Naive B cell (primary cell): ENCODE results near the gene PUS7L. TPM values are rescaled to one million over a fixed set of nuclear protein-coding genes. Genes with fewer than 3 reads are reported as not detected.

Source experiments
- ATAC-seq, 2 donors: fragments of 150-1000 bp; cut with Tn5 transposase; 2 replicates each; pipeline ENCODE4 v1.10.0; 2021; ENCODE audit warnings: low read depth in 2 of 2, mild to moderate bottlenecking in 2 of 2, moderate library complexity in 2 of 2
- DNase-seq: peaks from one replicate; pipeline ENCODE4 v3.0.0; 2022
- H3K27ac Mint-ChIP-seq, 6 donors: one replicate each; pipeline ENCODE4 v1.8.0; 2020 to 2022; ENCODE audit warnings: mild to moderate bottlenecking in 6 of 6, mixed read lengths in 6 of 6, moderate library complexity in 5 of 6, inconsistent platforms in 2 of 6
- H3K27me3 Mint-ChIP-seq, 3 donors: one replicate each; pipeline ENCODE4 v1.8.0; 2021 to 2022; ENCODE audit warnings: mixed read lengths in 3 of 3, mild to moderate bottlenecking in 1 of 3
- H3K36me3 Mint-ChIP-seq, 2 donors: one replicate each; pipeline ENCODE4 v1.8.0; 2020 to 2022; ENCODE audit warnings: mixed read lengths in 2 of 2, inconsistent platforms in 1 of 2, mild to moderate bottlenecking in 1 of 2
- H3K4me1 Mint-ChIP-seq, 3 donors: one replicate each; pipeline ENCODE4 v1.8.0; 2020 to 2022; ENCODE audit warnings: mixed read lengths in 3 of 3, inconsistent platforms in 1 of 3, mild to moderate bottlenecking in 1 of 3, moderate library complexity in 1 of 3
- H3K4me3 Mint-ChIP-seq, 8 donors: one replicate each; pipeline ENCODE4 v1.8.0; 2020 to 2022; ENCODE audit warnings: mild to moderate bottlenecking in 8 of 8, mixed read lengths in 8 of 8, moderate library complexity in 8 of 8, inconsistent platforms in 2 of 8
- H3K9me3 Mint-ChIP-seq, 7 donors: one replicate each; pipeline ENCODE4 v1.8.0; 2020 to 2022; ENCODE audit warnings: mixed read lengths in 7 of 7, mild to moderate bottlenecking in 5 of 7, inconsistent platforms in 2 of 7, moderate library complexity in 1 of 7
- polyA plus RNA-seq, 6 donors: library from polyadenylated mRNA; unstranded; fragments of 300-500 nt; fragmentation: Illumina TruSeq; gene quantifications; one replicate each; pipeline ENCODE4 v1.2.3, GENCODE V29; 2021; ENCODE audit warnings: low read depth in 6 of 6

Gene PUS7L
- polyA plus RNA-seq, 6 donors from 2014 or later: 25.2 to 47.3 (median 34.7) TPM

DNA sequence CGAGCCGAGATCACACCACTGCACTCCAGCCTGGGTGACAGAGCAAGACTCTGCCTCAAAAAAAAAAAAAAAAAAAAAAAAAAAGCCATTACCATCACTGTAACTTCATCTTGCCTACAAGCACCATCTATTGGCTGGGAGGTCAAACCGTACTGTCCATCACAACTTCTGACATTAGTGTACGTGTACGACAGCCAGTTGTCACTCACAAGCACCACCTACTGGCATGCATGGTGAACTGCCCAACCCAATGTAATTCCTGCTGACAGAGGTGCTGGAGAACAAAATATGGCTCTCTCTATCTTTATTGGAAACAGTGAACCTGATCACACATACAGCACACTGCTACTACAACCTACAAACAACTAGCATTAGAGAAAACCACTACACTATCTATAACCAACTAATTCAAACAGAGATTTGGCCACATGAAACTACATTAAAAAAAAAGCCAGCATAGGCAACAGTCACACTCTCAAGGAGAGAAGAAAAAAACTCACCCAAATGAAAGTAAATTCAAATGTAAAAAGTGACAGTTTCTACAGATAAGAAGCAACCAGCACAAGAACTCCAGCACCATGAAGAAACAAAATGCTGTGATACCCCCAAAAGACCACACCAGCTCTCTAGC lies 82.3 kb downstream of the PUS7L start:
- ATAC-seq (no peak), DNase-seq (no peak)
- Mint-ChIP-seq H3K9me3 (peaks cover 0 to 18% (median 5%) of the 10 kb centered on the region in 7 donors), H3K27ac (no peak overlapping the region), H3K36me3 (no peaks in the 10 kb centered on the region), H3K4me3 (no peak overlapping the region), H3K27me3 (peaks cover 13 to 23% (median 22%) of the 10 kb centered on the region in 3 donors), H3K4me1 (no peaks in the 10 kb centered on the region)

DNA sequence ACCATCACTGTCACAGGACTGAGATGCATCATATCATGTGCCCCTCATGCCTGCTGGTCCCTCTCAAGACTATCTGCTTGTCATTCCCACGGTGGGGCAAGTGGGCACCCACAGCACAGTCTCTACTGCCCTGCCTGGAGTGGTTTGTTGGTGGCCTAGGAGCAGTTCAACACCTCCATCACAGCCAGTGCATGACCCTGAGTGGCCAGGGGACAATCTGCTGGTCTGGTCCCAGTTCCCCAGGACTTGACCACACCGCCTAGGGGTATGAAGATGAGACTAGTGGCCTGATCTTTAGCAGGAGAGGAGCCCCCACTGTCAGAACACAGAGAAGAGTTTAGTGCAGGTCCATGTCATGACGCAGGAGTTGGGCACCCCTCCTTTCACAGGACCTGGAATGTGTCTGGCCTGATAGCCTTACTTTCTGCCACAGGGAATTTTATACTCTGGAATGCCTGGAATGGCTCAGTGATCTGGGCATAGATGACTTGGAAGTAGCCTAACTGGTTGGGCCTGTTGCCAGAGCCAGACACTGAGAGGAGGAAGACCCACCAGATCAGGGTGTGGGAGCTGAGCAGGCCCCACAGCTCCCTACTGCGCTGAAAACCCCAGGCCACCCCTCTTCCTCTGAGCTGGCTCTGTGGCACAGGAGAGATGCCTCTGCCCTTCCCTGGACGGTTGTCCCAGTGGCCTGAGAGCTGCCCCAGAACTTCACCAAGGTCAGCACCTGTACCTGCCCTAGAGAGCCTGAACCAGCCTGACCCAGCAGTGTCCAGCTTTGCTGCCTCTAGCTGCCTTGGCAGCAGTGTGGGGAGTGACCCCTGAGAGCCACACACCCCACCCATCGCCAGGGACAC lies 83.3 kb downstream of the PUS7L start:
- H3K27ac Mint-ChIP-seq: no peak overlapping the region
- H3K9me3 Mint-ChIP-seq: peaks cover 0 to 18% (median 5%) of the 10 kb centered on the region in 7 donors
- H3K36me3 Mint-ChIP-seq: no peaks in the 10 kb centered on the region
- no peak overlapping the region for H3K4me3 Mint-ChIP-seq
- ATAC-seq (no peak), DNase-seq (no peak)
- peaks cover 13 to 30% (median 21%) of the 10 kb centered on the region in 3 donors for H3K27me3 Mint-ChIP-seq
- H3K4me1 Mint-ChIP-seq: no peaks in the 10 kb centered on the region

DNA sequence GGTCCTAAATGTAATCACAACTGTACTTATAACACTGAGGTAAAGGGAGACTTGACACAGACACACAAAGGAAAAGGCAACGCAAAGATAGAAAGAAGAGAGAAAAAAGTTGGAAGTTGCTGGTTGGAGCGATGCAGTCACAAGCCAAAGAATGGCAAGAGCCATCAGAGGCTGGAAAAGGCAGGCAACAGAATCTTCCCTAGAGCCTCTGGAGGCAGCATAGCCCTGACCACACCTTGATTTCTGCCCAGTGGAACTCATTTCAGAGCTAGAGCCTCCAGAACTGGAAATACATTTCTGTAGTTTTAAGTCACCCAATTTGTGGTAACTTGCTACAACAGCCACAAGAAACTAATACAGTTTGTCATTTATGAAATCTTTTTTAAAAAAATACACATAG lies 89.2 kb downstream of the PUS7L start:
- Mint-ChIP-seq H3K36me3 (no peaks in the 10 kb centered on the region), H3K9me3 (peaks cover 0 to 2% (median 0%) of the 10 kb centered on the region in 7 donors), H3K27me3 (peaks cover 4 to 12% (median 10%) of the 10 kb centered on the region in 3 donors), H3K27ac (no peak overlapping the region), H3K4me1 (no peaks in the 10 kb centered on the region), H3K4me3 (no peak overlapping the region)
- ATAC-seq (no peak), DNase-seq (no peak)

Other genes starting within 250 kb of the PUS7L start
- gene ADAMTS20, start 206.6 kb downstream of the PUS7L start, polyA plus RNA-seq: not detected
- gene IRAK4, start 161 bp upstream of the PUS7L start, polyA plus RNA-seq: 10 to 100 TPM; 26.9 to 35.6 (median 33.0) TPM
- 10 to 100 TPM; 21.4 to 29.6 (median 25.3) TPM for gene TWF1, start 47.5 kb upstream of the PUS7L start, polyA plus RNA-seq
- 1 to 10 TPM; 5.2 to 9.8 (median 5.3) TPM for gene TMEM117, start 77.3 kb upstream of the PUS7L start, polyA plus RNA-seq